HG02763 (cell line): ENCODE results near the gene MAMDC4.
"Not testable (repeated sequence)": the region's sequence is repeated elsewhere in the genome, so short reads cannot be mapped to it uniquely, and the experiment has no call there.

ENCODE experiments used
- ATAC-seq: cut with Tn5 transposase; IDR thresholded peaks from one replicate; pipeline ENCODE4 v1.9.1; 2021; ENCODE audit warnings: mild to moderate bottlenecking, moderate library complexity; ENCODE audit not compliant: unreplicated experiment

The MAMDC4 gene

GRCh38 chr9:136824496-136825225 lies 27.5 kb upstream of the MAMDC4 start:
- no peak for ATAC-seq

- no peak for ATAC-seq
These were observed 26.6 kb upstream of the MAMDC4 start for GRCh38 chr9:136825295-136826187.

GRCh38 chr9:136826188-136826541 lies 26.0 kb upstream of the MAMDC4 start:
- no peak for ATAC-seq

GRCh38 chr9:136826703-136827582 lies 25.2 kb upstream of the MAMDC4 start:
- no peak for ATAC-seq

GRCh38 chr9:136827794-136828473 lies 24.2 kb upstream of the MAMDC4 start:
- no peak for ATAC-seq

- no peak for ATAC-seq
These were observed 23.5 kb upstream of the MAMDC4 start for GRCh38 chr9:136828474-136829140.

GRCh38 chr9:136829412-136829811 lies 22.7 kb upstream of the MAMDC4 start:
- no peak for ATAC-seq

- ATAC-seq, result no peak
These were observed 21.9 kb upstream of the MAMDC4 start for GRCh38 chr9:136829981-136830885.

- no peak for ATAC-seq
These were observed 21.0 kb upstream of the MAMDC4 start for GRCh38 chr9:136831002-136831719.

- no peak for ATAC-seq
These were observed 20.4 kb upstream of the MAMDC4 start for GRCh38 chr9:136831720-136832104.

GRCh38 chr9:136832581-136832980 lies 19.6 kb upstream of the MAMDC4 start:
- no peak for ATAC-seq

GRCh38 chr9:136833381-136834048 lies 18.6 kb upstream of the MAMDC4 start:
- ATAC-seq, result not testable (repeated sequence)

GRCh38 chr9:136835162-136835931 lies 16.8 kb upstream of the MAMDC4 start:
- ATAC-seq, result no peak

GRCh38 chr9:136835932-136836904 lies 15.9 kb upstream of the MAMDC4 start:
- no peak for ATAC-seq

- no peak for ATAC-seq
These were observed 14.8 kb upstream of the MAMDC4 start for GRCh38 chr9:136837146-136837855.
